Measurements from ENCODE around the gene CARD11. TPM values are rescaled to one million over a fixed set of nuclear protein-coding genes. Genes with fewer than 3 reads are reported as not detected.

The CARD11 gene
- polyA plus RNA-seq, 1 of the 3 experiments (the other 2 are of a cell fraction), result not detected

DNA sequence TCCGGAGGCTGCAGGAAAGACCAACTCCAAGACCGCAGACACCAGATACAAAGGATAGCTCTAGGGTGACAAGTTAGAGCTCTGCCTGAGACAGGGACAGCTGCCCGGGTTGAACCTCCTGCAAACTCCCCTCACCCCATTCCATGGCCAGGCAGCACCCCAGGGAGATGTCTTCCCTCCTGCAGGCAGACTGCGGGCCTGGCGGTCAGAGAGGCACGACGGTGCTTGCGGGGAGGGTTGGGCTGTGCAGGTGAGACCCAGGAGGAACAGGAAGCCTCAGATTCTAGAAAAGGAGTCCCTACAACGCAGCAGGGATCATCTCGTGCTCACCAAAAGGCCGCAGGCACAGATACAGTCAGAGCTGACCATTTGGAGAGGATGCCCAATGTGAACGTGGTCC, 34.6 kb downstream of the CARD11 start:
- POLR2A ChIA-PET, result no interaction called here
- Histone ChIP-seq H3K79me2 (ENCODE audit: insufficient read depth) (no peaks in the 10 kb centered on the region), H4K20me1 (ENCODE audit: insufficient read depth) (no peaks in the 10 kb centered on the region), H3K4me1 (ENCODE audit: control insufficient read depth in 1 of 2, insufficient read depth in 2 of 2, low read depth in 1 of 2, low read length in 1 of 2) (no peaks in the 10 kb centered on the region; a peak in 1 of 4 replicates), H3F3A (replicated peaks; ENCODE audit: insufficient read depth) (no peaks in the 10 kb centered on the region), H3K9me2 (no peaks in the 10 kb centered on the region), H3K9me3 (no peaks in the 10 kb centered on the region), H3K9ac (no peak overlapping the region), H3K27ac (ENCODE audit: low read depth in 2 of 2, low read length in 1 of 2) (no peak overlapping the region), H3K36me3 (replicated peaks in 1 of 2; ENCODE audit: control insufficient read depth in 1 of 2, insufficient read depth in 2 of 2, low read length in 1 of 2) (no peaks in the 10 kb centered on the region), H3K4me2 (no peak overlapping the region), H3K4me3 (ENCODE audit: low read depth in 2 of 2, low read length in 1 of 2) (no peak overlapping the region), H3K27me3 (ENCODE audit: insufficient read depth) (no peaks in the 10 kb centered on the region), H2AFZ (ENCODE audit: low read depth) (no peak overlapping the region)
- CTCF ChIA-PET, result no interaction called here
- DNase-seq, result no peak
- 66% methylated on average over 12 of the region's 12 CpGs for WGBS (ENCODE audit: low lambda C conversion rate)
- TF ChIP-seq, protein P1, sequence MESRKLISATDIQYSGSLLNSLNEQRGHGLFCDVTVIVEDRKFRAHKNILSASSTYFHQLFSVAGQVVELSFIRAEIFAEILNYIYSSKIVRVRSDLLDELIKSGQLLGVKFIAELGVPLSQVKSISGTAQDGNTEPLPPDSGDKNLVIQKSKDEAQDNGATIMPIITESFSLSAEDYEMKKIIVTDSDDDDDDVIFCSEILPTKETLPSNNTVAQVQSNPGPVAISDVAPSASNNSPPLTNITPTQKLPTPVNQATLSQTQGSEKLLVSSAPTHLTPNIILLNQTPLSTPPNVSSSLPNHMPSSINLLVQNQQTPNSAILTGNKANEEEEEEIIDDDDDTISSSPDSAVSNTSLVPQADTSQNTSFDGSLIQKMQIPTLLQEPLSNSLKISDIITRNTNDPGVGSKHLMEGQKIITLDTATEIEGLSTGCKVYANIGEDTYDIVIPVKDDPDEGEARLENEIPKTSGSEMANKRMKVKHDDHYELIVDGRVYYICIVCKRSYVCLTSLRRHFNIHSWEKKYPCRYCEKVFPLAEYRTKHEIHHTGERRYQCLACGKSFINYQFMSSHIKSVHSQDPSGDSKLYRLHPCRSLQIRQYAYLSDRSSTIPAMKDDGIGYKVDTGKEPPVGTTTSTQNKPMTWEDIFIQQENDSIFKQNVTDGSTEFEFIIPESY (IDR thresholded peaks at IDR 0.05; ENCODE audit: borderline replicate concordance, low read depth), result no peak
- TF ChIP-seq, protein P2, sequence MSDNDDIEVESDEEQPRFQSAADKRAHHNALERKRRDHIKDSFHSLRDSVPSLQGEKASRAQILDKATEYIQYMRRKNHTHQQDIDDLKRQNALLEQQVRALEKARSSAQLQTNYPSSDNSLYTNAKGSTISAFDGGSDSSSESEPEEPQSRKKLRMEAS (IDR thresholded peaks at IDR 0.05; ENCODE audit: low read depth), result no peak
- TF ChIP-seq RFX5 (IDR thresholded peaks at IDR 0.05; ENCODE audit: low read length), result no peak
- no peak for TF ChIP-seq TCF12 (IDR thresholded peaks at IDR 0.05)
- no peak for TF ChIP-seq JUND (IDR thresholded peaks at IDR 0.05)
- TF ChIP-seq, protein P3, sequence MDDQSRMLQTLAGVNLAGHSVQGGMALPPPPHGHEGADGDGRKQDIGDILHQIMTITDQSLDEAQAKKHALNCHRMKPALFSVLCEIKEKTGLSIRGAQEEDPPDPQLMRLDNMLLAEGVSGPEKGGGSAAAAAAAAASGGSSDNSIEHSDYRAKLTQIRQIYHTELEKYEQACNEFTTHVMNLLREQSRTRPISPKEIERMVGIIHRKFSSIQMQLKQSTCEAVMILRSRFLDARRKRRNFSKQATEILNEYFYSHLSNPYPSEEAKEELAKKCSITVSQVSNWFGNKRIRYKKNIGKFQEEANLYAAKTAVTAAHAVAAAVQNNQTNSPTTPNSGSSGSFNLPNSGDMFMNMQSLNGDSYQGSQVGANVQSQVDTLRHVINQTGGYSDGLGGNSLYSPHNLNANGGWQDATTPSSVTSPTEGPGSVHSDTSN (IDR thresholded peaks at IDR 0.05), result no peak
- TF ChIP-seq, protein P4, sequence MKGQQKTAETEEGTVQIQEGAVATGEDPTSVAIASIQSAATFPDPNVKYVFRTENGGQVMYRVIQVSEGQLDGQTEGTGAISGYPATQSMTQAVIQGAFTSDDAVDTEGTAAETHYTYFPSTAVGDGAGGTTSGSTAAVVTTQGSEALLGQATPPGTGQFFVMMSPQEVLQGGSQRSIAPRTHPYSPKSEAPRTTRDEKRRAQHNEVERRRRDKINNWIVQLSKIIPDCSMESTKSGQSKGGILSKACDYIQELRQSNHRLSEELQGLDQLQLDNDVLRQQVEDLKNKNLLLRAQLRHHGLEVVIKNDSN (IDR thresholded peaks at IDR 0.05; ENCODE audit: borderline replicate concordance, low read depth), result no peak
- no peak for TF ChIP-seq SIN3A (IDR thresholded peaks at IDR 0.05; ENCODE audit: borderline replicate concordance, low read depth, low read length)
- no peak for TF ChIP-seq NFIC (IDR thresholded peaks at IDR 0.05; ENCODE audit: borderline replicate concordance)
- no peak for TF ChIP-seq RXRA (IDR thresholded peaks at IDR 0.05; ENCODE audit: borderline replicate concordance, low read depth)
- TF ChIP-seq POLR2AphosphoS5 (IDR thresholded peaks at IDR 0.05; ENCODE audit: low read depth, low read length), result no peak
- TF ChIP-seq, protein P5, sequence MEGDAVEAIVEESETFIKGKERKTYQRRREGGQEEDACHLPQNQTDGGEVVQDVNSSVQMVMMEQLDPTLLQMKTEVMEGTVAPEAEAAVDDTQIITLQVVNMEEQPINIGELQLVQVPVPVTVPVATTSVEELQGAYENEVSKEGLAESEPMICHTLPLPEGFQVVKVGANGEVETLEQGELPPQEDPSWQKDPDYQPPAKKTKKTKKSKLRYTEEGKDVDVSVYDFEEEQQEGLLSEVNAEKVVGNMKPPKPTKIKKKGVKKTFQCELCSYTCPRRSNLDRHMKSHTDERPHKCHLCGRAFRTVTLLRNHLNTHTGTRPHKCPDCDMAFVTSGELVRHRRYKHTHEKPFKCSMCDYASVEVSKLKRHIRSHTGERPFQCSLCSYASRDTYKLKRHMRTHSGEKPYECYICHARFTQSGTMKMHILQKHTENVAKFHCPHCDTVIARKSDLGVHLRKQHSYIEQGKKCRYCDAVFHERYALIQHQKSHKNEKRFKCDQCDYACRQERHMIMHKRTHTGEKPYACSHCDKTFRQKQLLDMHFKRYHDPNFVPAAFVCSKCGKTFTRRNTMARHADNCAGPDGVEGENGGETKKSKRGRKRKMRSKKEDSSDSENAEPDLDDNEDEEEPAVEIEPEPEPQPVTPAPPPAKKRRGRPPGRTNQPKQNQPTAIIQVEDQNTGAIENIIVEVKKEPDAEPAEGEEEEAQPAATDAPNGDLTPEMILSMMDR (IDR thresholded peaks at IDR 0.05), result no peak
- TF ChIP-seq SMC3 (IDR thresholded peaks at IDR 0.05; ENCODE audit: low read depth, low read length), result no peak
- no peak for TF ChIP-seq TAF1 (IDR thresholded peaks at IDR 0.05; ENCODE audit: borderline replicate concordance, low read depth, low read length)
- TF ChIP-seq YY1 (IDR thresholded peaks at IDR 0.05; ENCODE audit: low read depth), result no peak
- TF ChIP-seq, protein P6, sequence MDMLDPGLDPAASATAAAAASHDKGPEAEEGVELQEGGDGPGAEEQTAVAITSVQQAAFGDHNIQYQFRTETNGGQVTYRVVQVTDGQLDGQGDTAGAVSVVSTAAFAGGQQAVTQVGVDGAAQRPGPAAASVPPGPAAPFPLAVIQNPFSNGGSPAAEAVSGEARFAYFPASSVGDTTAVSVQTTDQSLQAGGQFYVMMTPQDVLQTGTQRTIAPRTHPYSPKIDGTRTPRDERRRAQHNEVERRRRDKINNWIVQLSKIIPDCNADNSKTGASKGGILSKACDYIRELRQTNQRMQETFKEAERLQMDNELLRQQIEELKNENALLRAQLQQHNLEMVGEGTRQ (IDR thresholded peaks at IDR 0.05; ENCODE audit: borderline replicate concordance, low read depth, low read length), result no peak
- TF ChIP-seq, protein P7, sequence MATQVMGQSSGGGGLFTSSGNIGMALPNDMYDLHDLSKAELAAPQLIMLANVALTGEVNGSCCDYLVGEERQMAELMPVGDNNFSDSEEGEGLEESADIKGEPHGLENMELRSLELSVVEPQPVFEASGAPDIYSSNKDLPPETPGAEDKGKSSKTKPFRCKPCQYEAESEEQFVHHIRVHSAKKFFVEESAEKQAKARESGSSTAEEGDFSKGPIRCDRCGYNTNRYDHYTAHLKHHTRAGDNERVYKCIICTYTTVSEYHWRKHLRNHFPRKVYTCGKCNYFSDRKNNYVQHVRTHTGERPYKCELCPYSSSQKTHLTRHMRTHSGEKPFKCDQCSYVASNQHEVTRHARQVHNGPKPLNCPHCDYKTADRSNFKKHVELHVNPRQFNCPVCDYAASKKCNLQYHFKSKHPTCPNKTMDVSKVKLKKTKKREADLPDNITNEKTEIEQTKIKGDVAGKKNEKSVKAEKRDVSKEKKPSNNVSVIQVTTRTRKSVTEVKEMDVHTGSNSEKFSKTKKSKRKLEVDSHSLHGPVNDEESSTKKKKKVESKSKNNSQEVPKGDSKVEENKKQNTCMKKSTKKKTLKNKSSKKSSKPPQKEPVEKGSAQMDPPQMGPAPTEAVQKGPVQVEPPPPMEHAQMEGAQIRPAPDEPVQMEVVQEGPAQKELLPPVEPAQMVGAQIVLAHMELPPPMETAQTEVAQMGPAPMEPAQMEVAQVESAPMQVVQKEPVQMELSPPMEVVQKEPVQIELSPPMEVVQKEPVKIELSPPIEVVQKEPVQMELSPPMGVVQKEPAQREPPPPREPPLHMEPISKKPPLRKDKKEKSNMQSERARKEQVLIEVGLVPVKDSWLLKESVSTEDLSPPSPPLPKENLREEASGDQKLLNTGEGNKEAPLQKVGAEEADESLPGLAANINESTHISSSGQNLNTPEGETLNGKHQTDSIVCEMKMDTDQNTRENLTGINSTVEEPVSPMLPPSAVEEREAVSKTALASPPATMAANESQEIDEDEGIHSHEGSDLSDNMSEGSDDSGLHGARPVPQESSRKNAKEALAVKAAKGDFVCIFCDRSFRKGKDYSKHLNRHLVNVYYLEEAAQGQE (IDR thresholded peaks at IDR 0.05; ENCODE audit: low read depth, low read length), result no peak
- no peak for TF ChIP-seq FOSL2 (IDR thresholded peaks at IDR 0.05; ENCODE audit: borderline replicate concordance, low read depth)
- TF ChIP-seq RAD21 (IDR thresholded peaks at IDR 0.05; ENCODE audit: low read length), result no peak
- TF ChIP-seq TEAD4 (IDR thresholded peaks at IDR 0.05; ENCODE audit: borderline replicate concordance, insufficient read depth), result no peak

Data from SK-N-SH (cell line).